ENCODE results near the gene NDUFS5.

GRCh38 chr1:38990738-38991637, 35.2 kb upstream of the NDUFS5 start, which contains the start of gene AKIRIN1:
- TF ChIP-seq, protein P1, sequence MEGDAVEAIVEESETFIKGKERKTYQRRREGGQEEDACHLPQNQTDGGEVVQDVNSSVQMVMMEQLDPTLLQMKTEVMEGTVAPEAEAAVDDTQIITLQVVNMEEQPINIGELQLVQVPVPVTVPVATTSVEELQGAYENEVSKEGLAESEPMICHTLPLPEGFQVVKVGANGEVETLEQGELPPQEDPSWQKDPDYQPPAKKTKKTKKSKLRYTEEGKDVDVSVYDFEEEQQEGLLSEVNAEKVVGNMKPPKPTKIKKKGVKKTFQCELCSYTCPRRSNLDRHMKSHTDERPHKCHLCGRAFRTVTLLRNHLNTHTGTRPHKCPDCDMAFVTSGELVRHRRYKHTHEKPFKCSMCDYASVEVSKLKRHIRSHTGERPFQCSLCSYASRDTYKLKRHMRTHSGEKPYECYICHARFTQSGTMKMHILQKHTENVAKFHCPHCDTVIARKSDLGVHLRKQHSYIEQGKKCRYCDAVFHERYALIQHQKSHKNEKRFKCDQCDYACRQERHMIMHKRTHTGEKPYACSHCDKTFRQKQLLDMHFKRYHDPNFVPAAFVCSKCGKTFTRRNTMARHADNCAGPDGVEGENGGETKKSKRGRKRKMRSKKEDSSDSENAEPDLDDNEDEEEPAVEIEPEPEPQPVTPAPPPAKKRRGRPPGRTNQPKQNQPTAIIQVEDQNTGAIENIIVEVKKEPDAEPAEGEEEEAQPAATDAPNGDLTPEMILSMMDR (IDR thresholded peaks at IDR 0.05) = no peak
- no peak for TF ChIP-seq POLR2A (IDR thresholded peaks at IDR 0.05)
